GM12873 (cell line): Measurements from ENCODE around the gene PRKCE.

Experiments used
- CTCF ChIP-seq: IDR thresholded peaks from 2 replicates; pipeline ENCODE4 v1.5.1; 2012; ENCODE audit warnings: low read depth, mild to moderate bottlenecking, moderate library complexity, low read length, control low read depth; ENCODE audit not compliant: insufficient read depth; ENCODE audit errors: missing control alignments

The PRKCE gene

GRCh38 chr2:45706033-45706432, 54.6 kb downstream of the PRKCE start:
- TF ChIP-seq CTCF: no peak

GRCh38 chr2:45707006-45707405, 55.5 kb downstream of the PRKCE start:
- TF ChIP-seq CTCF: no peak

- TF ChIP-seq CTCF: no peak
These were observed 56.2 kb downstream of the PRKCE start for GRCh38 chr2:45707661-45708060.

- no peak for TF ChIP-seq CTCF
These were observed 57.0 kb downstream of the PRKCE start for GRCh38 chr2:45708501-45708900.

- no peak for TF ChIP-seq CTCF
These were observed 57.7 kb downstream of the PRKCE start for GRCh38 chr2:45709137-45709536.

GRCh38 chr2:45710468-45710867, 59.0 kb downstream of the PRKCE start:
- TF ChIP-seq CTCF: no peak

GRCh38 chr2:45711224-45711623, 59.7 kb downstream of the PRKCE start:
- TF ChIP-seq CTCF: no peak
